Motor neuron (in vitro differentiated cells): ENCODE measurements around the gene CPED1. TPM values are rescaled to one million over a fixed set of nuclear protein-coding genes. Genes with fewer than 3 reads are reported as not detected.
A peak's percentile ranks its signal among the peaks of the same experiment; 100 is the strongest.

Experiments
- ATAC-seq, 8 experiments: fragments of 200-7000 bp; cut with Tn5 transposase; replicated peaks in 6 of 8; 2 replicates each; pipeline ENCODE4 v1.8.0; 2021; ENCODE audit warnings: mild to moderate bottlenecking in 8 of 8, moderate library complexity in 8 of 8
- H3K27ac ChIP-seq, 2 donors: fragments of 250-450 bp; sonication (Bioruptor Pico); 2 replicates each; pipeline ENCODE4 v1.9.0; 2021; ENCODE audit warnings: antibody characterized with exemption in 2 of 2, mild to moderate bottlenecking in 2 of 2, moderate library complexity in 1 of 2
- H3K4me1 ChIP-seq, 2 donors: fragments of 250-450 bp; sonication (Bioruptor Pico); replicated peaks in 1 of 2; 2 replicates each; pipeline ENCODE4 v1.6.1; 2021; ENCODE audit warnings: antibody characterized with exemption in 2 of 2, mild to moderate bottlenecking in 2 of 2, moderate library complexity in 1 of 2
- H3K4me3 ChIP-seq, 5 donors: fragments of 250-450 bp; sonication (Bioruptor Pico); 2 replicates each; pipeline ENCODE4 v1.9.0; 2021; ENCODE audit warnings: antibody characterized with exemption in 5 of 5, mild to moderate bottlenecking in 5 of 5, moderate library complexity in 4 of 5
- WGBS, 10 experiments: fragments of 450-650 bp; shearing (Covaris generic); methylation state at CpG; one replicate each; pipeline ENCODE4 v1.0.0; 2022; 5-methylcytosine and 5-hydroxymethylcytosine counted together
- in situ Hi-C, 9 experiments: fragments of 400-800 bp; cut with MboI; loops; one replicate each; pipeline ENCODE4 v1.15.0; 2021; ENCODE audit warnings: low sequenced_read_pairs in 9 of 9, low pct_unique_long_range_greater_than_20kb in 2 of 9; ENCODE audit not compliant: unreplicated experiment in 9 of 9
- total RNA-seq, 8 experiments: library from RNA; unstranded; fragments of 300-600 nt; gene quantifications; 2 replicates each; pipeline versions ENCODE4 v1.2.3 to v1.2.4, GENCODE V29; 2022

The CPED1 gene
- total RNA-seq, 8 experiments from 2014 or later, result 0.05 to 21.8 (median 0.47) TPM; not detected in 1

- in situ Hi-C loops, result loop anchor here in 2 of 9 experiments (25.0 kb wide), 2 partner anchors 205 to 355 kb away; partner anchors contain the start of gene CPED1 (in 1 of the 2)
- ATAC-seq, result peak in 1 of 8 experiments; percentile 9
- no peaks in the 10 kb centered on the region for H3K4me1 ChIP-seq
- no peak overlapping the region for H3K4me3 ChIP-seq
- WGBS, 10 experiments, result 43 to 100% (median 91%) methylated on average over 1 to 3 of the region's 4 CpGs
- no peak overlapping the region for H3K27ac ChIP-seq
These were observed 354.1 kb downstream of the CPED1 start for GRCh38 chr7:121342631-121343030.

- WGBS, 10 experiments, result 47 to 100% (median 94%) methylated on average over 2 to 3 of the region's 3 CpGs
- no peak for ATAC-seq
- in situ Hi-C loops, result loop anchor here in 2 of 9 experiments (25.0 kb wide), 2 partner anchors 206 to 356 kb away; partner anchors contain the start of gene CPED1 (in 1 of the 2)
- Histone ChIP-seq H3K27ac (no peak overlapping the region), H3K4me3 (no peak overlapping the region), H3K4me1 (no peaks in the 10 kb centered on the region)
These were observed 354.8 kb downstream of the CPED1 start for GRCh38 chr7:121343302-121343701.

DNA sequence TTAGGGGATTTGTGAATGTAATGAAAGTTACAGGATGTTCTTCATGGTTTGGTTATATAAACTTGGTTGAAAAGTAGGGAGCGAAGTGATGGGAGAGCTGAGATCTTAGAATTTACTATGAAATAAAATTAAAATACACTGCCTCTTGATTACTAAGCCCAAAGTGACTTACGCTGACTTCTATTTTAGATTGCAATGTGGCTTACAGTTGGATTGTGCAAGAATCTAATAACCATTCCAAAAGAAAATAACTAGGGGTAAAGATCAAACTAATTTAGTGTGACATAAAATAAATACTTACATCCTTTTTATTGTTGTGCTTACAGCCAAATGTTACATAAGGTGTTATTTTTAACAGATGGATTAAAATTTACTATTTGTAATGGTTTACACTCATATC, 355.6 kb downstream of the CPED1 start:
- ATAC-seq, result no peak
- in situ Hi-C loops, result loop anchor here in 2 of 9 experiments (25.0 kb wide), 2 partner anchors 207 to 357 kb away; partner anchors contain the start of gene CPED1 (in 1 of the 2)
- 83 to 100% (median 97%) methylated on average over 1 to 2 of the region's 2 CpGs; no CpG with 5 or more reads in 1 of the 10 experiments for WGBS, 10 experiments
- no peak overlapping the region for H3K4me3 ChIP-seq
- no peaks in the 10 kb centered on the region for H3K4me1 ChIP-seq
- no peak overlapping the region for H3K27ac ChIP-seq

DNA sequence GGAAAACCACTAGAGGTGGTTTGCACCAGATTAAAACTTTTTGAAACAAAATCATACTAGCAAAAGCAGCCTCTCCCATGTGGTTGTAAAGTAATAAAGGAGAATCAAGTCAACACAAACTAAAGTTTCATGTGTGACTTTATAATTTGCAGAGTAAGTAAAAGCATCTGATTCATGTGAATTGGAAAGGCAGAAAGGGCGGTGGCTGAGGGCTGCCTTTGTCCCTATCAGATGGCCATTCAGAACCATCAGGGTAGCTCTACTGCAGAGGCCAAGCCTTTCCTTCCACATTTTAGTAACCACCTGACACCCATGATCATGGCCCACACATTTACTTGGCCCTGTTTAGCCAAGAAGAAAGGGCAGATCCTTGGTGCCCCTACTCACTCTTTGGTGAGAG, 356.0 kb downstream of the CPED1 start:
- Histone ChIP-seq H3K4me1 (no peaks in the 10 kb centered on the region), H3K4me3 (no peak overlapping the region), H3K27ac (no peak overlapping the region)
- in situ Hi-C loops, result loop anchor here in 2 of 9 experiments (25.0 kb wide), 2 partner anchors 207 to 357 kb away; partner anchors contain the start of gene CPED1 (in 1 of the 2)
- peak in 2 of 8 experiments; percentile 7 to 42 for ATAC-seq
- WGBS, 10 experiments, result 67 to 100% (median 94%) methylated on average over 1 of the region's 1 CpG; no CpG with 5 or more reads in 4 of the 10 experiments

Other genes with a start within 250 kb of the CPED1 start
- gene TSPAN12, start 130.6 kb upstream of the CPED1 start, total RNA-seq, result 10 to 100 TPM in 1 of 8 experiments, 1 to 10 TPM in 7; 1.3 to 13.2 (median 4.9) TPM
- gene ING3, start 37.9 kb upstream of the CPED1 start, total RNA-seq, result 10 to 100 TPM in 5 of 8 experiments, 1 to 10 TPM in 3; 9.2 to 30.6 (median 15.8) TPM